T-helper 17 cell (primary cell): ENCODE results near the gene INHBA. TPM values are rescaled to one million over a fixed set of nuclear protein-coding genes. Genes with fewer than 3 reads are reported as not detected.
A peak's percentile ranks its signal among the peaks of the same experiment; 100 is the strongest.

Experiments used
- ATAC-seq: fragments of 150-1000 bp; cut with Tn5 transposase; 2 replicates; pipeline ENCODE4 v1.10.0; 2021; ENCODE audit warnings: mild to moderate bottlenecking, moderate library complexity
- DNase-seq, 3 donors: peaks; one replicate each; pipeline versions ENCODE4 v3.0.0 to v3.0.0-alpha.2; 2020 to 2021
- H3K9me3 ChIP-seq: one replicate; pipeline ENCODE4 v1.7.0; 2013; ENCODE audit warnings: low read length, mild to moderate bottlenecking; ENCODE audit not compliant: control insufficient read depth, poor library complexity, severe bottlenecking
- H3K27ac Mint-ChIP-seq: one replicate; pipeline ENCODE4 v1.8.0; 2022; ENCODE audit warnings: mild to moderate bottlenecking, moderate library complexity, mixed read lengths
- H3K27me3 Mint-ChIP-seq: one replicate; pipeline ENCODE4 v1.8.0; 2022; ENCODE audit warnings: mixed read lengths
- H3K36me3 Mint-ChIP-seq: one replicate; pipeline ENCODE4 v1.8.0; 2022; ENCODE audit warnings: low read depth, mixed read lengths
- H3K4me1 Mint-ChIP-seq: one replicate; pipeline ENCODE4 v1.8.0; 2022; ENCODE audit warnings: mild to moderate bottlenecking, mixed read lengths
- H3K4me3 Mint-ChIP-seq: one replicate; pipeline ENCODE4 v1.8.0; 2022; ENCODE audit warnings: mild to moderate bottlenecking, moderate library complexity, mixed read lengths
- total RNA-seq, 4 donors: library from RNA in 2 of 4; stranded (reverse) in 2 of 4; gene quantifications; one replicate each; pipeline ENCODE4 v1.2.3 and lab custom pipeline; 2022 to 2026

The INHBA gene
- total RNA-seq, 2 donors from 2014 or later = 0.12 TPM; not detected in 1

- ATAC-seq (no peak), DNase-seq (no peak)
- no peaks in the 10 kb centered on the region for H3K36me3 Mint-ChIP-seq
- no peaks in the 10 kb centered on the region for H3K9me3 ChIP-seq
- no peaks in the 10 kb centered on the region for H3K4me1 Mint-ChIP-seq
- H3K27me3 Mint-ChIP-seq = peaks cover 22% of the 10 kb centered on the region
- no peak overlapping the region for H3K4me3 Mint-ChIP-seq
- no peak overlapping the region for H3K27ac Mint-ChIP-seq
Observed at GRCh38 chr7:41691286-41692190, 11.4 kb downstream of the INHBA start.

GRCh38 chr7:41689815-41690214 lies 13.1 kb downstream of the INHBA start:
- no peaks in the 10 kb centered on the region for H3K9me3 ChIP-seq
- Mint-ChIP-seq H3K27me3 (peaks cover 10% of the 10 kb centered on the region), H3K4me3 (no peak overlapping the region), H3K4me1 (no peaks in the 10 kb centered on the region), H3K36me3 (no peaks in the 10 kb centered on the region), H3K27ac (peak overlapping the region; percentile 8)
- DNase-seq = no peak
- ATAC-seq = no peak

GRCh38 chr7:41688906-41689305 lies 14.0 kb downstream of the INHBA start:
- no peaks in the 10 kb centered on the region for H3K36me3 Mint-ChIP-seq
- DNase-seq (no peak), ATAC-seq (no peak)
- no peaks in the 10 kb centered on the region for H3K9me3 ChIP-seq
- H3K4me3 Mint-ChIP-seq = no peak overlapping the region
- H3K4me1 Mint-ChIP-seq = no peaks in the 10 kb centered on the region
- H3K27me3 Mint-ChIP-seq = peaks cover 5% of the 10 kb centered on the region
- no peak overlapping the region for H3K27ac Mint-ChIP-seq

- H3K4me1 Mint-ChIP-seq = no peaks in the 10 kb centered on the region
- DNase-seq = no peak
- H3K27me3 Mint-ChIP-seq = peaks cover 5% of the 10 kb centered on the region
Observed at GRCh38 chr7:41688012-41688625, 14.8 kb downstream of the INHBA start.

GRCh38 chr7:41685684-41686083 lies 17.2 kb downstream of the INHBA start:
- DNase-seq = no peak
- ATAC-seq = no peak
- no peak overlapping the region for H3K4me3 Mint-ChIP-seq
- H3K27me3 Mint-ChIP-seq = no peaks in the 10 kb centered on the region
- no peak overlapping the region for H3K27ac Mint-ChIP-seq
- no peaks in the 10 kb centered on the region for H3K9me3 ChIP-seq
- H3K36me3 Mint-ChIP-seq = no peaks in the 10 kb centered on the region
- no peaks in the 10 kb centered on the region for H3K4me1 Mint-ChIP-seq

More at GRCh38 chr7:41688012-41688625, 14.8 kb downstream of the INHBA start:
- H3K36me3 Mint-ChIP-seq = no peaks in the 10 kb centered on the region
- no peak overlapping the region for H3K27ac Mint-ChIP-seq
- no peak for ATAC-seq
- H3K4me3 Mint-ChIP-seq = no peak overlapping the region
- H3K9me3 ChIP-seq = no peaks in the 10 kb centered on the region

GRCh38 chr7:41682422-41682821 lies 20.5 kb downstream of the INHBA start:
- ATAC-seq = no peak
- Mint-ChIP-seq H3K27ac (no peak overlapping the region), H3K36me3 (no peaks in the 10 kb centered on the region), H3K4me1 (no peaks in the 10 kb centered on the region), H3K27me3 (no peaks in the 10 kb centered on the region), H3K4me3 (no peak overlapping the region)
- no peaks in the 10 kb centered on the region for H3K9me3 ChIP-seq
- DNase-seq = no peak

- ATAC-seq (no peak), DNase-seq (no peak)
- H3K27ac Mint-ChIP-seq = no peak overlapping the region
Observed at GRCh38 chr7:41679566-41679965, 23.3 kb downstream of the INHBA start.

GRCh38 chr7:41674505-41675023 lies 28.3 kb downstream of the INHBA start:
- H3K9me3 ChIP-seq = no peaks in the 10 kb centered on the region
- Mint-ChIP-seq H3K36me3 (no peaks in the 10 kb centered on the region), H3K27ac (no peak overlapping the region), H3K27me3 (no peaks in the 10 kb centered on the region), H3K4me1 (no peaks in the 10 kb centered on the region), H3K4me3 (no peak overlapping the region)
- ATAC-seq = no peak
- no peak for DNase-seq

More at GRCh38 chr7:41679566-41679965, 23.3 kb downstream of the INHBA start:
- no peaks in the 10 kb centered on the region for H3K9me3 ChIP-seq
- no peaks in the 10 kb centered on the region for H3K36me3 Mint-ChIP-seq
- no peaks in the 10 kb centered on the region for H3K4me1 Mint-ChIP-seq
- H3K4me3 Mint-ChIP-seq = no peak overlapping the region
- no peaks in the 10 kb centered on the region for H3K27me3 Mint-ChIP-seq

GRCh38 chr7:41661596-41661995 lies 41.3 kb downstream of the INHBA start:
- DNase-seq = no peak
- Mint-ChIP-seq H3K36me3 (no peaks in the 10 kb centered on the region), H3K4me1 (no peaks in the 10 kb centered on the region), H3K4me3 (no peak overlapping the region), H3K27ac (no peak overlapping the region), H3K27me3 (no peaks in the 10 kb centered on the region)
- no peaks in the 10 kb centered on the region for H3K9me3 ChIP-seq
- ATAC-seq = no peak

GRCh38 chr7:41659539-41659938 lies 43.4 kb downstream of the INHBA start:
- no peaks in the 10 kb centered on the region for H3K36me3 Mint-ChIP-seq
- no peaks in the 10 kb centered on the region for H3K27me3 Mint-ChIP-seq
- DNase-seq (no peak), ATAC-seq (no peak)
- H3K4me1 Mint-ChIP-seq = no peaks in the 10 kb centered on the region
- no peaks in the 10 kb centered on the region for H3K9me3 ChIP-seq
- H3K27ac Mint-ChIP-seq = no peak overlapping the region
- H3K4me3 Mint-ChIP-seq = no peak overlapping the region

- H3K27me3 Mint-ChIP-seq = no peaks in the 10 kb centered on the region
- no peak for DNase-seq
- H3K9me3 ChIP-seq = no peaks in the 10 kb centered on the region
- no peak for ATAC-seq
- H3K36me3 Mint-ChIP-seq = no peaks in the 10 kb centered on the region
- H3K4me1 Mint-ChIP-seq = no peaks in the 10 kb centered on the region
- H3K4me3 Mint-ChIP-seq = no peak overlapping the region
- H3K27ac Mint-ChIP-seq = no peak overlapping the region
Observed at GRCh38 chr7:41656366-41656765, 46.5 kb downstream of the INHBA start.

- H3K27me3 Mint-ChIP-seq = no peaks in the 10 kb centered on the region
- ATAC-seq (no peak), DNase-seq (no peak)
- H3K9me3 ChIP-seq = no peaks in the 10 kb centered on the region
- no peaks in the 10 kb centered on the region for H3K36me3 Mint-ChIP-seq
- no peak overlapping the region for H3K4me3 Mint-ChIP-seq
- H3K27ac Mint-ChIP-seq = no peak overlapping the region
- no peaks in the 10 kb centered on the region for H3K4me1 Mint-ChIP-seq
Observed at GRCh38 chr7:41655426-41655825, 47.5 kb downstream of the INHBA start.

- H3K9me3 ChIP-seq = no peaks in the 10 kb centered on the region
- Mint-ChIP-seq H3K27ac (no peak overlapping the region), H3K27me3 (no peaks in the 10 kb centered on the region), H3K36me3 (no peaks in the 10 kb centered on the region), H3K4me1 (no peaks in the 10 kb centered on the region), H3K4me3 (no peak overlapping the region)
- DNase-seq (no peak), ATAC-seq (no peak)
Observed at GRCh38 chr7:41652267-41652666, 50.6 kb downstream of the INHBA start.
